Activated T-helper 17 cell treated with anti-CD3 and anti-CD28 coated beads, Interleukin-2, amount 50 U/mL, for 72 hours (primary cell): ENCODE data around the gene C13orf46. TPM values are rescaled to one million over a fixed set of nuclear protein-coding genes. Genes with fewer than 3 reads are reported as not detected.

Experiments
- ATAC-seq: fragments of 150-1000 bp; cut with Tn5 transposase; replicated peaks from 2 replicates; pipeline ENCODE4 v1.10.0; 2021; ENCODE audit warnings: mild to moderate bottlenecking, moderate library complexity
- H3K27ac Mint-ChIP-seq: one replicate; pipeline ENCODE4 v1.8.0; 2022; ENCODE audit warnings: mixed read lengths
- H3K27me3 Mint-ChIP-seq: one replicate; pipeline ENCODE4 v1.8.0; 2022; ENCODE audit warnings: mixed read lengths
- H3K36me3 Mint-ChIP-seq: one replicate; pipeline ENCODE4 v1.8.0; 2022; ENCODE audit warnings: low read depth, mild to moderate bottlenecking, mixed read lengths
- H3K4me1 Mint-ChIP-seq: one replicate; pipeline ENCODE4 v1.8.0; 2022; ENCODE audit warnings: mixed read lengths
- H3K4me3 Mint-ChIP-seq: one replicate; pipeline ENCODE4 v1.8.0; 2022; ENCODE audit warnings: mild to moderate bottlenecking, mixed read lengths
- H3K9me3 Mint-ChIP-seq: one replicate; pipeline ENCODE4 v1.8.0; 2022; ENCODE audit warnings: mixed read lengths
- total RNA-seq, 2 donors: library from RNA; stranded (reverse); gene quantifications; one replicate each; pipeline ENCODE4 v1.2.3, GENCODE V29; 2022

The C13orf46 gene
- total RNA-seq, 2 donors from 2014 or later = 1.3 to 3.9 TPM

GRCh38 chr13:114015111-114015968, 41.5 kb upstream of the C13orf46 start:
- Mint-ChIP-seq H3K4me1 (peaks cover 4% of the 10 kb centered on the region), H3K36me3 (peaks cover 49% of the 10 kb centered on the region), H3K4me3 (no peak overlapping the region), H3K27ac (peak overlapping the region; percentile 85), H3K9me3 (no peaks in the 10 kb centered on the region), H3K27me3 (no peaks in the 10 kb centered on the region)
- no peak for ATAC-seq

- no peak overlapping the region for H3K27ac Mint-ChIP-seq
- H3K27me3 Mint-ChIP-seq = no peaks in the 10 kb centered on the region
- no peak overlapping the region for H3K4me3 Mint-ChIP-seq
These were observed 40.2 kb upstream of the C13orf46 start for GRCh38 chr13:114013952-114014629.

GRCh38 chr13:114013336-114013735, 39.5 kb upstream of the C13orf46 start:
- H3K27ac Mint-ChIP-seq = no peak overlapping the region
- no peak for ATAC-seq
- H3K9me3 Mint-ChIP-seq = no peaks in the 10 kb centered on the region

More at GRCh38 chr13:114013952-114014629, 40.2 kb upstream of the C13orf46 start:
- H3K36me3 Mint-ChIP-seq = peaks cover 54% of the 10 kb centered on the region
- H3K4me1 Mint-ChIP-seq = peaks cover 4% of the 10 kb centered on the region
- H3K9me3 Mint-ChIP-seq = no peaks in the 10 kb centered on the region
- no peak for ATAC-seq

DNA sequence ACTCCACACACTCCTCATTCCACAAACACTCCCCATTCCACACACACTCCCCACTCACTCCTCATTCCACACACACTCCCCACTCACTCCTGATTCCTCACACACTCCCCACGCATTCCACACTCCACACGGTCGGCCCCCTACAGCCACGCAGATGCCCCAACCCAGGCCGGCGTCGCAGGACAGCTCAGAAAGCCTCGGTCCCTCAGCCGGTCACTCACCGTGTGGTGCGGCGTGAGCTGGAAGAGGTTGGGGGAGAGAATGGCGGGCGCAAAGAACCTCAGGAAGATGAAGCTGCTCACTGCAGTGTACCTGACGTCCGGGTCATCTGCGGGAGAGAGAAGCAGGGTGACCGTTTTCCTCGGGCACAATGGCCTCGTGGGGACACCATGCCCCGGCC, 39.0 kb upstream of the C13orf46 start:
- no peaks in the 10 kb centered on the region for H3K9me3 Mint-ChIP-seq
- H3K27me3 Mint-ChIP-seq = no peaks in the 10 kb centered on the region
- no peak for ATAC-seq
- no peak overlapping the region for H3K4me3 Mint-ChIP-seq
- no peak overlapping the region for H3K27ac Mint-ChIP-seq
- H3K4me1 Mint-ChIP-seq = peaks cover 4% of the 10 kb centered on the region
- peaks cover 46% of the 10 kb centered on the region for H3K36me3 Mint-ChIP-seq

More at GRCh38 chr13:114013336-114013735, 39.5 kb upstream of the C13orf46 start:
- H3K36me3 Mint-ChIP-seq = peaks cover 50% of the 10 kb centered on the region
- H3K4me1 Mint-ChIP-seq = peaks cover 4% of the 10 kb centered on the region
- H3K27me3 Mint-ChIP-seq = no peaks in the 10 kb centered on the region
- H3K4me3 Mint-ChIP-seq = no peak overlapping the region

- peaks cover 47% of the 10 kb centered on the region for H3K36me3 Mint-ChIP-seq
- H3K4me1 Mint-ChIP-seq = peaks cover 4% of the 10 kb centered on the region
- peak; percentile 15 for ATAC-seq
- H3K4me3 Mint-ChIP-seq = no peak overlapping the region
- H3K27me3 Mint-ChIP-seq = no peaks in the 10 kb centered on the region
- H3K9me3 Mint-ChIP-seq = no peaks in the 10 kb centered on the region
- H3K27ac Mint-ChIP-seq = no peak overlapping the region
These were observed 38.3 kb upstream of the C13orf46 start for GRCh38 chr13:114012141-114012540.

DNA sequence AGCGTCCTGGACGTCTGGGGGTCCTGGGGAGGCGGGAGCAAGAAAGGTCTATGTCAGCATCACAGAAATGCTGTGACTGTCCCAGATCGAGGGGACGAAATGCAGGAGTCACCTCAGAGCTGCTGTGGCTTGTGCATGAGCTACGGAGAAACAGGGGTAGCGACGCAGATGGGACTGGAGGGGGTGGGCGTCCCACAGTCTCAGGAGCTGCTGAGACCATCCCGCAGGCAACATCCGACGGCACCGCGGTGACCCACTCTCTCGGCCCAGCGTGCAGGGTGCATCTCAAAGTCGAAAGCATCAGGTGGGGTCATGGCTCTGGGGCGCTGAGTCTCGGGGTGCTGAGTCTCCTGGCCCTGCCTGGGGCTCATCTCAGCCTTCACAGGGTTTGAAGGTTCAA, 37.4 kb upstream of the C13orf46 start:
- Mint-ChIP-seq H3K9me3 (no peaks in the 10 kb centered on the region), H3K4me1 (peaks cover 4% of the 10 kb centered on the region), H3K4me3 (no peak overlapping the region), H3K36me3 (peaks cover 38% of the 10 kb centered on the region), H3K27me3 (no peaks in the 10 kb centered on the region), H3K27ac (peak overlapping the region; percentile 77)
- ATAC-seq = no peak

GRCh38 chr13:114010401-114011101, 36.7 kb upstream of the C13orf46 start:
- no peaks in the 10 kb centered on the region for H3K27me3 Mint-ChIP-seq
- peak; percentile 29 for ATAC-seq
- no peaks in the 10 kb centered on the region for H3K9me3 Mint-ChIP-seq
- no peak overlapping the region for H3K4me3 Mint-ChIP-seq
- H3K36me3 Mint-ChIP-seq = peaks cover 31% of the 10 kb centered on the region
- peak overlapping the region; percentile 77 for H3K27ac Mint-ChIP-seq
- peaks cover 4% of the 10 kb centered on the region for H3K4me1 Mint-ChIP-seq

DNA sequence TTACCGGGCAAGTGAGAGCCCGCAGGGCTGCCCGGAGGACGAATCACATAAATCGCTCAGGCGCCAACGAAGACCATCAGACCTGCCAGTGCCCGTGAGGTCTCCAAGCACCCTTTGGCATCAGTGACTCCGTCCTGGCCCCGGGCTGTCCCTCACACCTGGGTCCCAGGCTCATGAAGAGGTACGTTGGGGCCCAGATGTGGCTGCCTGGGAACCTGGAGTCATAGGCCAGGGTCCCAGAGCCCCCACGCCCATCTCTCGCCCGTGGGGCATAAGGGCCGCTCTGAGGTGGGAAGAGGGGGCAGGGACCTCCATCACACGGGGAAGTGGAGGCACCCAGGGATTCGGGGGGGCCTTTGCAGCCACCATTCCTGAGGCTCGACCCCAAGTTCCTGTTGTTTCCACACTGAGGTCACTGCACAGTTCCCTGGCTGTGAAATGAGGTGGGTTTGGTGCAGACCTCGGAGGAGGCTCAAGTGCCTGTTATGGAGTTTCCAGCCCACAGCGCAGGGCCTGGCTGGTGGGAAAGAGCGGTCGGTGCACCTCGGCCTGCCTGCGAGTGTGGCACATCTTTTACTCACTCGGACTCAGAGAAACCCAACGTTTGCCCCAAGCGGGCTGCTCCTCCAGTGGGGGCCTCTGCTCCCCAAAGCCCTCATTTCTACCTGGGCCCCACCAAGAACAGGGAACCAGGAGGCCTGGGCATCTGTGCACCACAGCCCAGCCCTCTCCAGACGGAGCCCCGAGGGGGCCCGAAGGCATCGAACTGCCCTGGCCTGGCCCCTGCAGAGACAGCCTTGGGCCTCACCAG, 35.9 kb upstream of the C13orf46 start:
- Mint-ChIP-seq H3K36me3 (peaks cover 30% of the 10 kb centered on the region), H3K4me3 (no peak overlapping the region), H3K4me1 (peaks cover 8% of the 10 kb centered on the region), H3K9me3 (no peaks in the 10 kb centered on the region), H3K27me3 (no peaks in the 10 kb centered on the region), H3K27ac (no peak overlapping the region)
- ATAC-seq = no peak

DNA sequence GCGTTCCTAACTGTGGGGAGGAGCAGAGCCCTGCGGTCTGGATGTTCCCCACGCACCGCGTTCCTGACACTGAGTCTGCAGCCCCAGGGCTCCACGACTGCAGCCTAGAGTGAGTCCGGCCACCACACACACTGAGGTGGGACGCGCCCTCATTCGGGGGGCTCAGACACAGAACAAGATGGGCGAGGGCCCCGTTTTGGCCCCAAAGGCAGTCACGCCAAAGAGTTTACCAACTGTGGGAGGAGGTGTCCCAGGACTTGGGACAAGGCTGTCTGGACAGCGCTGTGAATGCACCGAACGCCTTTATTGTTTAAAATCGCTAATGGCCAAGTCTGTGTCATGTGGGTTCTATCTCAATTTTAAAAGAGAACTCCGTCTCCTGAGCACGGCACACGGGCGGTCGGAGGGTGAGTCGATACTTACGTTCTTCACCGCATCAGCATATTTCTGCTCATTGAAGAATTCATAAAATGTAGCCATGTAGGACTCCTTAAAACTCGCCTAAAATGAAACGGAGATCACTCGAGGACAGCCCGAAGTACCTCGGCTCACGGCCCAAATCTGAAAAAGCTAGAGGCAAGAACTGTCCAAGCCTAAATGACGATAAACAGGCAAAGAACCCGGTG, 35.2 kb upstream of the C13orf46 start:
- Mint-ChIP-seq H3K36me3 (peaks cover 36% of the 10 kb centered on the region), H3K4me1 (peaks cover 9% of the 10 kb centered on the region), H3K27ac (no peak overlapping the region), H3K4me3 (no peak overlapping the region), H3K27me3 (no peaks in the 10 kb centered on the region), H3K9me3 (no peaks in the 10 kb centered on the region)
- no peak for ATAC-seq

DNA sequence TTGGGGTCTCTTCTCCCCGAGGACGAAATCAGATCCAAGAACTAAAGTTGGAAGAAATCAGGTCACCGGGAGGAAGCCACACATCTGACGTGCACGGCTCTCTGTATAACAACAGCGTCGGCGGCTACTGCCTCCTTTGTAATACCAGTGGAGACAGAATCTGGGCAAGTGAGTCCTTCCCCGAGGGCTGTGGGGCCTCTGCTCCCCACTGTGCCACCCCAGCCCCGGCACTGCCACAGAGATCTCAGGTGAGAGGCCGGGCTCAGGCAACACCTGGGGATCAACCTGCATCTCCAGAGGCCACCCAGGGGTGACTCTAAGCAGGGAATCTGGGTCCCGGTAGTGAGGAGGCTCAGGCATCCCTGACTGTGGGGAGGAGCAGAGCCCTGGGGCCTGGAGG, 33.7 kb upstream of the C13orf46 start:
- no peaks in the 10 kb centered on the region for H3K27me3 Mint-ChIP-seq
- no peaks in the 10 kb centered on the region for H3K9me3 Mint-ChIP-seq
- peaks cover 9% of the 10 kb centered on the region for H3K4me1 Mint-ChIP-seq
- no peak for ATAC-seq
- no peak overlapping the region for H3K4me3 Mint-ChIP-seq
- H3K36me3 Mint-ChIP-seq = peaks cover 43% of the 10 kb centered on the region
- H3K27ac Mint-ChIP-seq = no peak overlapping the region

- no peak overlapping the region for H3K4me3 Mint-ChIP-seq
- H3K27ac Mint-ChIP-seq = peak overlapping the region; percentile 21
- no peaks in the 10 kb centered on the region for H3K27me3 Mint-ChIP-seq
- peaks cover 50% of the 10 kb centered on the region for H3K36me3 Mint-ChIP-seq
- no peaks in the 10 kb centered on the region for H3K9me3 Mint-ChIP-seq
- H3K4me1 Mint-ChIP-seq = peaks cover 4% of the 10 kb centered on the region
- no peak for ATAC-seq
These were observed 31.4 kb upstream of the C13orf46 start for GRCh38 chr13:114005206-114005724.

DNA sequence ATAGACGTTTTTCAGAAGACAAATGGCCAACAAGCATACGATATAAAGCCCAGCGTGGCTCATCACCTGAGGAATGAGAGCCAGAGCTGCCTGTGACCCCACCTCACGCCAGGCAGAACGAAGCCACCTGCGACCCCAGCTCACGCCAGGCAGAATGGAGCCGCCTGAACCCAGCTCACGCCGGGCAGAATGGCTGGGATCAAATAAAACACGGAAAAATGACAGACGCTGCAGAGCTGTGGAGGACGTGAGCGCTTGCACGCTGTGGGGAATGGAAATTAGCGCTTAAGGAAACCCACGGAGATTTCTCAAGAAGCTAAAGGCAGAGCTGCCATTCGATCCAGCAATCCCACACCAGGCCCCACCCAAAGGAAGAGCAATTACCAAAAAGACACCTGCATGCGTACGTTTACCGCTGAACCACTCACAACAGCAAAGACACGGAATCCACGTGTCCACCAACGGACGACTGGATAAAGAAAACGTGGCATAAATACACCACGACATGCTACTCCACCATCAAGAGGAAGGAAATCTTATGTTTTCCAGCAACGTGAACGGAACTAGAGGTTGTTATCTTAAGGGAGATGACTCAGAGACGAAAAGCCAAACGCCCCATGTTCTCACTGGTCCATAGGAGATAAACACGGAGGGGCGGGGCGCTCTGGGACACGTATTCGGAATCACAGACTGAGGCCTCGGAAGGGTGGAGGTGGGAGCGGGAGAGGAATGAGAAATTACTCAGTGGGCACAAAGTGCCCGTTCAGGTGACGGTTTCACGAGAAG, 30.7 kb upstream of the C13orf46 start:
- H3K36me3 Mint-ChIP-seq = peaks cover 48% of the 10 kb centered on the region
- H3K27me3 Mint-ChIP-seq = no peaks in the 10 kb centered on the region
- H3K4me1 Mint-ChIP-seq = peaks cover 4% of the 10 kb centered on the region
- no peak overlapping the region for H3K4me3 Mint-ChIP-seq
- peak overlapping the region; percentile 21 for H3K27ac Mint-ChIP-seq
- no peak for ATAC-seq
- no peaks in the 10 kb centered on the region for H3K9me3 Mint-ChIP-seq
